NCI-H1694 (cell line): ENCODE measurements around the gene RHOG.
"Not testable (repeated sequence)": the region's sequence is repeated elsewhere in the genome, so short reads cannot be mapped to it uniquely, and the experiment has no call there.

Experiments used
- DNase-seq: peaks from one replicate; lab custom pipeline; 2025; lab: John Stamatoyannopoulos, UW

RHOG gene

GRCh38 chr11:3808861-3809623 is 31.7 kb downstream of the RHOG start:
- no peak for DNase-seq

GRCh38 chr11:3807909-3808860 is 32.6 kb downstream of the RHOG start, which contains the start of gene PGAP2:
TSS of gene PGAP2 (plus strand) at chr11:3808560. CDS start at chr11:3811260, 2,700 bp downstream.
- DNase-seq = no peak

- DNase-seq = no peak
These were observed 36.8 kb downstream of the RHOG start for GRCh38 chr11:3803726-3804495.

- no peak for DNase-seq
These were observed 38.6 kb downstream of the RHOG start for GRCh38 chr11:3802011-3802790.

- DNase-seq = no peak
These were observed 40.9 kb downstream of the RHOG start for GRCh38 chr11:3799873-3800272.

GRCh38 chr11:3799143-3799542 is 41.6 kb downstream of the RHOG start:
- no peak for DNase-seq

- DNase-seq = peak; percentile 95
These were observed 43.2 kb downstream of the RHOG start, which contains the start of gene NUP98 for GRCh38 chr11:3797329-3798090. TSS of gene NUP98 (minus strand) at chr11:3797554. CDS start at chr11:3782117, 15,437 bp downstream.

- no peak for DNase-seq
These were observed 43.9 kb downstream of the RHOG start for GRCh38 chr11:3796801-3797328.

- DNase-seq = no peak
These were observed 44.4 kb downstream of the RHOG start for GRCh38 chr11:3796346-3796745.

- DNase-seq = no peak
These were observed 44.8 kb downstream of the RHOG start for GRCh38 chr11:3796002-3796311.

GRCh38 chr11:3795131-3796001 is 45.4 kb downstream of the RHOG start:
- DNase-seq = no peak

- not testable (repeated sequence) for DNase-seq
These were observed 46.4 kb downstream of the RHOG start for GRCh38 chr11:3794387-3794786.

- DNase-seq = no peak
These were observed 53.9 kb downstream of the RHOG start for GRCh38 chr11:3786781-3787428.

GRCh38 chr11:3783611-3784010 is 57.1 kb downstream of the RHOG start:
- no peak for DNase-seq

- no peak for DNase-seq
These were observed 57.8 kb downstream of the RHOG start for GRCh38 chr11:3782963-3783362.

- DNase-seq = no peak
These were observed 59.3 kb downstream of the RHOG start for GRCh38 chr11:3781423-3781822.
